ENCODE results near the gene CDHR3.

Gene CDHR3

GRCh38 chr7:106054156-106054910 is 91.3 kb downstream of the CDHR3 start:
- no peak for DNase-seq (ENCODE audit: low read depth)
- Histone ChIP-seq H3K27me3 (replicated peaks; ENCODE audit: control insufficient read depth, insufficient read depth, low read length) (peaks cover 5% of the 10 kb centered on the region), H3K9me3 (ENCODE audit: control insufficient read depth, low read length) (no peaks in the 10 kb centered on the region), H3K9ac (ENCODE audit: low read length) (no peak overlapping the region), H3K4me1 (ENCODE audit: control insufficient read depth, insufficient read depth, low read length) (peaks cover 19% of the 10 kb centered on the region), H3K4me3 (ENCODE audit: low read length) (no peak overlapping the region), H3K36me3 (ENCODE audit: control insufficient read depth, insufficient read depth, low read length, severe bottlenecking) (no peaks in the 10 kb centered on the region)

GRCh38 chr7:106054971-106055532 is 92.0 kb downstream of the CDHR3 start:
- peaks cover 14% of the 10 kb centered on the region for H3K4me1 ChIP-seq (ENCODE audit: control insufficient read depth, insufficient read depth, low read length)
- no peak overlapping the region for H3K4me3 ChIP-seq (ENCODE audit: low read length)
- peaks cover 5% of the 10 kb centered on the region for H3K27me3 ChIP-seq (replicated peaks; ENCODE audit: control insufficient read depth, insufficient read depth, low read length)
- no peak overlapping the region for H3K9ac ChIP-seq (ENCODE audit: low read length)
- H3K9me3 ChIP-seq (ENCODE audit: control insufficient read depth, low read length) = no peaks in the 10 kb centered on the region
- no peak for DNase-seq (ENCODE audit: low read depth)
- H3K36me3 ChIP-seq (ENCODE audit: control insufficient read depth, insufficient read depth, low read length, severe bottlenecking) = no peaks in the 10 kb centered on the region

- H3K4me1 ChIP-seq (ENCODE audit: control insufficient read depth, insufficient read depth, low read length) = no peaks in the 10 kb centered on the region
- H3K27me3 ChIP-seq (replicated peaks; ENCODE audit: control insufficient read depth, insufficient read depth, low read length) = peaks cover 5% of the 10 kb centered on the region
- H3K9ac ChIP-seq (ENCODE audit: low read length) = no peak overlapping the region
- DNase-seq (ENCODE audit: low read depth) = peak; percentile 78
- no peaks in the 10 kb centered on the region for H3K36me3 ChIP-seq (ENCODE audit: control insufficient read depth, insufficient read depth, low read length, severe bottlenecking)
- H3K4me3 ChIP-seq (ENCODE audit: low read length) = no peak overlapping the region
- no peaks in the 10 kb centered on the region for H3K9me3 ChIP-seq (ENCODE audit: control insufficient read depth, low read length)
Observed at GRCh38 chr7:106056513-106057203, 93.6 kb downstream of the CDHR3 start.

- H3K27me3 ChIP-seq (replicated peaks; ENCODE audit: control insufficient read depth, insufficient read depth, low read length) = peaks cover 5% of the 10 kb centered on the region
- no peak overlapping the region for H3K9ac ChIP-seq (ENCODE audit: low read length)
- no peaks in the 10 kb centered on the region for H3K9me3 ChIP-seq (ENCODE audit: control insufficient read depth, low read length)
- no peak overlapping the region for H3K4me3 ChIP-seq (ENCODE audit: low read length)
- H3K4me1 ChIP-seq (ENCODE audit: control insufficient read depth, insufficient read depth, low read length) = peaks cover 6% of the 10 kb centered on the region
- H3K36me3 ChIP-seq (ENCODE audit: control insufficient read depth, insufficient read depth, low read length, severe bottlenecking) = no peaks in the 10 kb centered on the region
- no peak for DNase-seq (ENCODE audit: low read depth)
Observed at GRCh38 chr7:106057204-106057961, 94.3 kb downstream of the CDHR3 start.

- Histone ChIP-seq H3K4me3 (ENCODE audit: low read length) (no peak overlapping the region), H3K9me3 (ENCODE audit: control insufficient read depth, low read length) (no peaks in the 10 kb centered on the region), H3K36me3 (ENCODE audit: control insufficient read depth, insufficient read depth, low read length, severe bottlenecking) (no peaks in the 10 kb centered on the region), H3K9ac (ENCODE audit: low read length) (no peak overlapping the region), H3K4me1 (ENCODE audit: control insufficient read depth, insufficient read depth, low read length) (peaks cover 9% of the 10 kb centered on the region), H3K27me3 (replicated peaks; ENCODE audit: control insufficient read depth, insufficient read depth, low read length) (peaks cover 5% of the 10 kb centered on the region)
- no peak for DNase-seq (ENCODE audit: low read depth)
Observed at GRCh38 chr7:106057962-106058927, 95.2 kb downstream of the CDHR3 start.

- DNase-seq (ENCODE audit: low read depth) = no peak
- Histone ChIP-seq H3K4me3 (ENCODE audit: low read length) (no peak overlapping the region), H3K9ac (ENCODE audit: low read length) (no peak overlapping the region), H3K4me1 (ENCODE audit: control insufficient read depth, insufficient read depth, low read length) (peaks cover 14% of the 10 kb centered on the region), H3K9me3 (ENCODE audit: control insufficient read depth, low read length) (no peaks in the 10 kb centered on the region), H3K36me3 (ENCODE audit: control insufficient read depth, insufficient read depth, low read length, severe bottlenecking) (no peaks in the 10 kb centered on the region), H3K27me3 (replicated peaks; ENCODE audit: control insufficient read depth, insufficient read depth, low read length) (peaks cover 5% of the 10 kb centered on the region)
Observed at GRCh38 chr7:106058928-106059324, 95.9 kb downstream of the CDHR3 start.

GRCh38 chr7:106059556-106059955 is 96.5 kb downstream of the CDHR3 start:
- no peaks in the 10 kb centered on the region for H3K36me3 ChIP-seq (ENCODE audit: control insufficient read depth, insufficient read depth, low read length, severe bottlenecking)

GRCh38 chr7:106060394-106060920 is 97.4 kb downstream of the CDHR3 start:
- no peaks in the 10 kb centered on the region for H3K27me3 ChIP-seq (replicated peaks; ENCODE audit: control insufficient read depth, insufficient read depth, low read length)
- no peak for DNase-seq (ENCODE audit: low read depth)

More at GRCh38 chr7:106059556-106059955, 96.5 kb downstream of the CDHR3 start:
- Histone ChIP-seq H3K4me3 (ENCODE audit: low read length) (no peak overlapping the region), H3K9ac (ENCODE audit: low read length) (no peak overlapping the region), H3K4me1 (ENCODE audit: control insufficient read depth, insufficient read depth, low read length) (peaks cover 18% of the 10 kb centered on the region), H3K27me3 (replicated peaks; ENCODE audit: control insufficient read depth, insufficient read depth, low read length) (peaks cover 5% of the 10 kb centered on the region), H3K9me3 (ENCODE audit: control insufficient read depth, low read length) (no peaks in the 10 kb centered on the region)
- no peak for DNase-seq (ENCODE audit: low read depth)

GRCh38 chr7:106061301-106061979 is 98.4 kb downstream of the CDHR3 start:
- Histone ChIP-seq H3K36me3 (ENCODE audit: control insufficient read depth, insufficient read depth, low read length, severe bottlenecking) (no peaks in the 10 kb centered on the region), H3K9me3 (ENCODE audit: control insufficient read depth, low read length) (no peaks in the 10 kb centered on the region), H3K9ac (ENCODE audit: low read length) (no peak overlapping the region), H3K4me3 (ENCODE audit: low read length) (no peak overlapping the region), H3K27me3 (replicated peaks; ENCODE audit: control insufficient read depth, insufficient read depth, low read length) (no peaks in the 10 kb centered on the region), H3K4me1 (ENCODE audit: control insufficient read depth, insufficient read depth, low read length) (peaks cover 36% of the 10 kb centered on the region)
- DNase-seq (ENCODE audit: low read depth) = no peak

More at GRCh38 chr7:106060394-106060920, 97.4 kb downstream of the CDHR3 start:
- H3K9ac ChIP-seq (ENCODE audit: low read length) = no peak overlapping the region
- H3K4me3 ChIP-seq (ENCODE audit: low read length) = no peak overlapping the region
- H3K36me3 ChIP-seq (ENCODE audit: control insufficient read depth, insufficient read depth, low read length, severe bottlenecking) = no peaks in the 10 kb centered on the region
- H3K4me1 ChIP-seq (ENCODE audit: control insufficient read depth, insufficient read depth, low read length) = peaks cover 27% of the 10 kb centered on the region
- no peaks in the 10 kb centered on the region for H3K9me3 ChIP-seq (ENCODE audit: control insufficient read depth, low read length)

GRCh38 chr7:106062006-106062405 is 98.9 kb downstream of the CDHR3 start:
- H3K27me3 ChIP-seq (replicated peaks; ENCODE audit: control insufficient read depth, insufficient read depth, low read length) = no peaks in the 10 kb centered on the region
- no peaks in the 10 kb centered on the region for H3K9me3 ChIP-seq (ENCODE audit: control insufficient read depth, low read length)
- peaks cover 36% of the 10 kb centered on the region for H3K4me1 ChIP-seq (ENCODE audit: control insufficient read depth, insufficient read depth, low read length)
- DNase-seq (ENCODE audit: low read depth) = no peak
- no peak overlapping the region for H3K4me3 ChIP-seq (ENCODE audit: low read length)
- no peaks in the 10 kb centered on the region for H3K36me3 ChIP-seq (ENCODE audit: control insufficient read depth, insufficient read depth, low read length, severe bottlenecking)
- no peak overlapping the region for H3K9ac ChIP-seq (ENCODE audit: low read length)
